Measurements from ENCODE around the gene IQCN.

The IQCN gene

GRCh38 chr19:18208098-18208951 lies 65.9 kb downstream of the IQCN start:
- DNase-seq (ENCODE audit: low read depth) = no peak

Data from activated T-helper 1 cell treated with Interleukin-2 at 50 U/mL for 16 hours (primary cell).